ENCODE measurements around the gene KLHL26.

DNA sequence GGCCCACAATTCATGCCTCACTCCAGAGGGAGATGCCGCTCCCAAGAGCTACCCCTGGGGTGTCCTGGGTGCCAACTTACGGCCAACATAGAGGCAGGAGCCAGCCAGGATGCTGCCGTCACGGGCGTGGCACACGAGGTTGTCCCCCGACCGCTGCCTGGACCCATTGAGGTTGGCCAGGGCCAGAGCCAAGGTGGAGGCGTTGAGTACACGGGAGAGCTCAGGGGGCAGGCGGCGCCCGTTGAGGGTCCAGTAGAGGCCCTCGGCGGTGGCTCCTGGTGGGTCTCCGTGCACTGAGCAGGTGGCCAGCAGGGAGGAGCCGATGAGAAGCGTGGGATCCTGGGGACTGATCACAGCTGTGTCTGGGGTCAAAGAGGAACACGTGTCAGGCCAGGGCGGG, 37.3 kb upstream of the KLHL26 start:
- TF ChIP-seq POLR2AphosphoS5 (IDR thresholded peaks at IDR 0.05; ENCODE audit: insufficient read depth in 1 of 2, low read depth in 1 of 2) (no peak), CTCF (IDR thresholded peaks at IDR 0.05) (no peak), POLR2A (IDR thresholded peaks at IDR 0.05) (no peak)

Measured in vagina (tissue), 2 donors.